Panc1 (cell line): ENCODE data around the gene ACKR4. TPM values are rescaled to one million over a fixed set of nuclear protein-coding genes. Genes with fewer than 3 reads are reported as not detected.

Experiments
- ATAC-seq: fragments of 200-7000 bp; cut with Tn5 transposase; 2 replicates; pipeline ENCODE4 v1.9.1; 2020; ENCODE audit warnings: mild to moderate bottlenecking, moderate library complexity
- BruUV-seq: library from RNA; stranded (reverse); fragments of 400-500 nt; replicated peaks from 2 replicates; lab custom pipeline; 2021; lab: Mats Ljungman, UMichigan
- CTCF ChIA-PET: fragments of 300-600 bp; sonication (Branson Sonifier 250); formaldehyde crosslinking; loops from one replicate; lab custom pipeline; 2022; ENCODE audit warnings: antibody characterized with exemption; lab: Charles Lee
- POLR2A ChIA-PET: fragments of 300-600 bp; sonication (Branson Sonifier 250); formaldehyde crosslinking; loops from one replicate; lab custom pipeline; 2022; ENCODE audit warnings: antibody characterized with exemption; lab: Charles Lee
- DNase-seq: peaks from one replicate; pipeline ENCODE4 v3.0.0-alpha.2; 2010; ENCODE audit warnings: low read depth, low spot score
- H3K27ac ChIP-seq: 2 replicates; pipeline ENCODE4 v1.5.1; 2011; ENCODE audit warnings: mild to moderate bottlenecking, low read length, inconsistent platforms
- H3K27me3 ChIP-seq: fragments of 200-500 bp; sonication (Bioruptor generic); 2 replicates; pipeline ENCODE4 v1.6.0; 2014; ENCODE audit warnings: low read length, inconsistent platforms; ENCODE audit not compliant: control insufficient read depth, insufficient read depth
- H3K36me3 ChIP-seq: fragments of 200-500 bp; sonication (Bioruptor generic); 2 replicates; pipeline ENCODE4 v1.5.1; 2014; ENCODE audit warnings: inconsistent platforms, mild to moderate bottlenecking, low read length, moderate library complexity; ENCODE audit not compliant: control insufficient read depth, insufficient read depth
- H3K4me1 ChIP-seq: 2 replicates; pipeline ENCODE4 v1.5.1; 2011; ENCODE audit warnings: inconsistent platforms, mild to moderate bottlenecking, low read length, moderate library complexity; ENCODE audit not compliant: control insufficient read depth, insufficient read depth
- H3K4me3 ChIP-seq, 2 experiments: 2 replicates each; pipeline ENCODE4 v1.5.1; 2011 to 2012; ENCODE audit warnings: low read depth in 2 of 2, low read length in 2 of 2, mild to moderate bottlenecking in 2 of 2, inconsistent platforms in 1 of 2, moderate library complexity in 1 of 2
- H3K9me3 ChIP-seq: fragments of 200-500 bp; sonication (Bioruptor generic); 2 replicates; pipeline ENCODE4 v1.5.1; 2014; ENCODE audit warnings: low read depth, mild to moderate bottlenecking, inconsistent platforms, low read length, moderate library complexity; ENCODE audit not compliant: control insufficient read depth, insufficient read depth
- CTCF ChIP-seq: fragments of 450-650 bp; IDR thresholded peaks from 2 replicates; pipeline ENCODE4 v1.5.1; 2017; ENCODE audit warnings: mild to moderate bottlenecking
- POLR2AphosphoS5 ChIP-seq: IDR thresholded peaks from 2 replicates; pipeline ENCODE4 v1.6.1; 2012; ENCODE audit warnings: mild to moderate bottlenecking, low read depth, low read length, moderate library complexity
- SIN3A ChIP-seq: IDR thresholded peaks from 2 replicates; pipeline ENCODE4 v1.6.1; 2012; ENCODE audit warnings: low read depth, mild to moderate bottlenecking, low read length, moderate library complexity, borderline replicate concordance; ENCODE audit not compliant: insufficient read depth
- TCF7L2 ChIP-seq: IDR thresholded peaks from 2 replicates; pipeline ENCODE4 v1.6.1; 2011; ENCODE audit warnings: mild to moderate bottlenecking, low read depth, low read length, inconsistent platforms
- in situ Hi-C: cut with HindIII; loops from 2 replicates; pipeline ENCODE4 v1.10.0; 2016; ENCODE audit warnings: low sequenced_read_pairs, low pct_unique_long_range_greater_than_20kb
- intact Hi-C: fragments of 100-400 bp; cut with micrococcal nuclease; formaldehyde crosslinking; loops from one replicate; pipeline ENCODE4 v1.10.0; 2022; ENCODE audit not compliant: unreplicated experiment
- total RNA-seq: library from RNA; stranded (reverse); gene quantifications from one replicate; pipeline ENCODE4 v1.2.1, GENCODE V29; 2021; ENCODE audit not compliant: unreplicated experiment
- TF ChIP-seq, protein P1 (sequence below), 2 experiments: IDR thresholded peaks; 2 replicates each; pipeline ENCODE4 v1.6.1; 2011 to 2012; ENCODE audit warnings: low read depth in 2 of 2, control low read depth in 1 of 2, low read length in 1 of 2, mild to moderate bottlenecking in 1 of 2, moderate library complexity in 1 of 2; ENCODE audit not compliant: insufficient read depth in 1 of 2

The ACKR4 gene
- total RNA-seq, 1 experiment from 2014 or later: not detected

- Histone ChIP-seq H3K4me1 (no peaks in the 10 kb centered on the region), H3K27ac (no peak overlapping the region), H3K4me3 (no peak overlapping the region), H3K36me3 (no peaks in the 10 kb centered on the region; the same call in 1 of the 2 replicates), H3K27me3 (no peaks in the 10 kb centered on the region), H3K9me3 (no peaks in the 10 kb centered on the region)
- intact Hi-C loops: no loop called here
- ChIA-PET POLR2A (no interaction called here), CTCF (no interaction called here)
- no peak for ATAC-seq
- TF ChIP-seq CTCF (no peak), POLR2AphosphoS5 (no peak), TCF7L2 (no peak), SIN3A (no peak)
- TF ChIP-seq, protein P1, sequence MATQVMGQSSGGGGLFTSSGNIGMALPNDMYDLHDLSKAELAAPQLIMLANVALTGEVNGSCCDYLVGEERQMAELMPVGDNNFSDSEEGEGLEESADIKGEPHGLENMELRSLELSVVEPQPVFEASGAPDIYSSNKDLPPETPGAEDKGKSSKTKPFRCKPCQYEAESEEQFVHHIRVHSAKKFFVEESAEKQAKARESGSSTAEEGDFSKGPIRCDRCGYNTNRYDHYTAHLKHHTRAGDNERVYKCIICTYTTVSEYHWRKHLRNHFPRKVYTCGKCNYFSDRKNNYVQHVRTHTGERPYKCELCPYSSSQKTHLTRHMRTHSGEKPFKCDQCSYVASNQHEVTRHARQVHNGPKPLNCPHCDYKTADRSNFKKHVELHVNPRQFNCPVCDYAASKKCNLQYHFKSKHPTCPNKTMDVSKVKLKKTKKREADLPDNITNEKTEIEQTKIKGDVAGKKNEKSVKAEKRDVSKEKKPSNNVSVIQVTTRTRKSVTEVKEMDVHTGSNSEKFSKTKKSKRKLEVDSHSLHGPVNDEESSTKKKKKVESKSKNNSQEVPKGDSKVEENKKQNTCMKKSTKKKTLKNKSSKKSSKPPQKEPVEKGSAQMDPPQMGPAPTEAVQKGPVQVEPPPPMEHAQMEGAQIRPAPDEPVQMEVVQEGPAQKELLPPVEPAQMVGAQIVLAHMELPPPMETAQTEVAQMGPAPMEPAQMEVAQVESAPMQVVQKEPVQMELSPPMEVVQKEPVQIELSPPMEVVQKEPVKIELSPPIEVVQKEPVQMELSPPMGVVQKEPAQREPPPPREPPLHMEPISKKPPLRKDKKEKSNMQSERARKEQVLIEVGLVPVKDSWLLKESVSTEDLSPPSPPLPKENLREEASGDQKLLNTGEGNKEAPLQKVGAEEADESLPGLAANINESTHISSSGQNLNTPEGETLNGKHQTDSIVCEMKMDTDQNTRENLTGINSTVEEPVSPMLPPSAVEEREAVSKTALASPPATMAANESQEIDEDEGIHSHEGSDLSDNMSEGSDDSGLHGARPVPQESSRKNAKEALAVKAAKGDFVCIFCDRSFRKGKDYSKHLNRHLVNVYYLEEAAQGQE (IDR thresholded peaks at IDR 0.05; ENCODE audit: insufficient read depth in 1 of 2, low read depth in 2 of 2, low read length in 1 of 2): no peak
- DNase-seq: no peak
- BruUV-seq: no TSS peak
- in situ Hi-C loops: no loop called here
Measured at GRCh38 chr3:132628157-132628556, 31.1 kb downstream of the ACKR4 start.

GRCh38 chr3:132629928-132630327 lies 32.9 kb downstream of the ACKR4 start:
- Histone ChIP-seq H3K4me1 (no peaks in the 10 kb centered on the region), H3K36me3 (no peaks in the 10 kb centered on the region; the same call in 1 of the 2 replicates), H3K27ac (no peak overlapping the region), H3K9me3 (no peaks in the 10 kb centered on the region), H3K27me3 (no peaks in the 10 kb centered on the region), H3K4me3 (no peak overlapping the region)
- DNase-seq: no peak
- in situ Hi-C loops: no loop called here
- intact Hi-C loops: no loop called here
- no peak for ATAC-seq
- BruUV-seq: no TSS peak
- no peak for TF ChIP-seq SIN3A
- TF ChIP-seq TCF7L2: no peak
- no peak for TF ChIP-seq POLR2AphosphoS5
- TF ChIP-seq, protein P1 (IDR thresholded peaks at IDR 0.05; ENCODE audit: insufficient read depth in 1 of 2, low read depth in 2 of 2, low read length in 1 of 2): no peak
- no peak for TF ChIP-seq CTCF
- ChIA-PET POLR2A (no interaction called here), CTCF (no interaction called here)
